Heart right ventricle (tissue), 16 donors: Measurements from ENCODE around the gene PI4KA. TPM values are rescaled to one million over a fixed set of nuclear protein-coding genes. Genes with fewer than 3 reads are reported as not detected.

ENCODE experiments used
- ATAC-seq, 8 donors: fragments of 200-7000 bp; cut with Tn5 transposase; one replicate each; pipeline ENCODE4 v1.9.1; 2020; ENCODE audit warnings: mild to moderate bottlenecking in 8 of 8, moderate library complexity in 8 of 8, moderate number of reproducible peaks in 1 of 8
- DNase-seq, 2 donors: peaks; one replicate each; pipeline ENCODE4 v3.0.0-alpha.2; 2020
- H3K27ac ChIP-seq, 10 donors: fragments of 200-600 bp; sonication (generic) in 2 of 10; one replicate each; pipeline versions ENCODE4 v1.5.0 to v1.8.0; 2020 to 2022; ENCODE audit warnings: mild to moderate bottlenecking in 3 of 10
- H3K27me3 ChIP-seq, 7 donors: fragments of 200-600 bp; one replicate each; pipeline ENCODE4 v1.8.0; 2021 to 2022; ENCODE audit warnings: mild to moderate bottlenecking in 2 of 7
- H3K36me3 ChIP-seq, 9 donors: fragments of 200-600 bp; sonication (generic) in 1 of 9; one replicate each; pipeline versions ENCODE4 v1.5.0 to v1.8.0; 2020 to 2022; ENCODE audit warnings: mild to moderate bottlenecking in 2 of 9
- H3K4me1 ChIP-seq, 9 donors: fragments of 200-600 bp; sonication (generic) in 1 of 9; one replicate each; pipeline versions ENCODE4 v1.5.0 to v1.8.0; 2020 to 2022; ENCODE audit warnings: mild to moderate bottlenecking in 4 of 9
- H3K4me3 ChIP-seq, 10 donors: fragments of 200-600 bp; sonication (generic) in 2 of 10; one replicate each; pipeline versions ENCODE4 v1.5.0 to v1.8.0; 2020 to 2022; ENCODE audit warnings: mild to moderate bottlenecking in 7 of 10, moderate library complexity in 2 of 10
- H3K9me3 ChIP-seq, 11 donors: fragments of 200-600 bp in 10 of 11; sonication (generic) in 2 of 11; one replicate each; pipeline versions ENCODE4 v1.5.0 to v1.8.0; 2013 to 2022; ENCODE audit warnings: mild to moderate bottlenecking in 2 of 11, control low read depth in 1 of 11, moderate library complexity in 1 of 11
- CTCF ChIP-seq, 9 donors: fragments of 200-600 bp; sonication (generic) in 2 of 9; IDR thresholded peaks; one replicate each; pipeline versions ENCODE4 v1.5.0 to v1.8.0; 2021 to 2022; ENCODE audit warnings: antibody characterized with exemption in 9 of 9, mild to moderate bottlenecking in 5 of 9, moderate library complexity in 1 of 9
- WGBS, 2 donors: extraction: QIAGEN DNeasy Blood & Tissue Kit; methylation state at CpG; one replicate each; pipeline ENCODE4 v1.1.7; 2013; ENCODE audit warnings: inconsistent platforms in 1 of 2; 5-methylcytosine and 5-hydroxymethylcytosine counted together
- intact Hi-C, 10 donors: fragments of 100-400 bp; cut with DNase I; formaldehyde crosslinking; loops; one replicate each; pipeline versions ENCODE4 v1.11.1 to v1.14.2; 2022
- polyA plus RNA-seq, 2 donors: library from polyadenylated mRNA; stranded (reverse); fragments of 200-250 nt; gene quantifications; one replicate each; pipeline ENCODE4 v1.2.3, GENCODE V29; 2013
- total RNA-seq, 10 donors: library from RNA; stranded (reverse); fragmentation: NEBNext Ultra II Directional in 3 of 10; extraction: Animal tissue kit (Norgen Biotek cat#: 25700) in 3 of 10; gene quantifications; one replicate each; pipeline versions ENCODE4 v1.2.1 to v1.2.4, GENCODE V29; 2021 to 2023
- donor health status: Arrhythmogenic right ventricular cardiomyopathy.
- donor health status: ischemic (EF 13 %, LVEDD 7.1; RV severe dilation, severe dysfunction).
- donor health status: healthy with polysubstance abuse.
- donor health status: DM: no; HTN: yes; CAD: no.
- donor health status: DM: no; HTN: no; CAD: no.
- donor health status: ischemic (EF 25% LVEDD 6.9; RV normal size, moderate dysfunction).
- donor health status: ischemic (EF 25% LVEDD 5.7; RV mildly dilated, moderate dysfunction).
- donor health status: healthy.
- donor health status: DM: yes; HTN: yes; CAD: no.
- donor health status: Ischemic cardiomyopathy.
- donor health status: ischemic (EF 35%, LVEDD 5.7; RV mildly dilated, moderate dysfunction).
- donor health status: nonischemic (EF 11% LVEDD 7.7; RV severe dilation, severe dysfunction).
- donor health status: DM: yes; HTN: yes; CAD: no.
- donor health status: PGD.
- donor health status: ischemic (EF 29% LVEDD 5.4; RV normal size, mild dysfunction).
- donor health status: nonischemic (EF 23%, LVEDD 6.1; RV moderate dilation, normal function).

Gene PI4KA
- total and polyA plus RNA-seq, 12 donors: 32.3 to 55.2 (median 39.4) TPM

DNA sequence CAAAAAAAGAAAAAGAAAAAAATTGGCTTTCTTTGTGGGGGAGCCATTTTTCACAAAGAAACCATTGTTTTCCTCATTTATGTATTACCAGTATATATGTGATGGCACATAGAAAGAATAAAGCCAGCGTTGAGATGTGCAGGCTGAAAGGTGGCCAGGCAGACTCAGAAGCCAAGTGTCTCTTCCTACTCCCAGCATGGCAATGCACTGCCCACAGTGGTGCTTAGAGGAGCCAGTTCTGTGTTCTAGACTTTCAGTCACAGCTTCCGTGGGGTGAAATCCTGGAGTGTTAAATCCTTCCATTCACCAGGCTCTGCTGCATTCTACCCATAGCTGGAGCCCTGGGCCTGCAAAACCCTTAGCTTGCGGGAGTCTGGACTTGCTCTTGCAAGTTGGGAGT, 19.1 kb upstream of the PI4KA start:
- H3K4me1 ChIP-seq: no peaks in the 10 kb centered on the region
- no peak for DNase-seq
- ATAC-seq: no peak
- no peak overlapping the region for H3K4me3 ChIP-seq
- WGBS, 2 donors: 90 to 94% methylated on average over 3 of the region's 3 CpGs
- intact Hi-C loops: no loop called here
- peaks cover 0 to 87% (median 22%) of the 10 kb centered on the region in 9 donors for H3K36me3 ChIP-seq
- no peak for TF ChIP-seq CTCF (IDR thresholded peaks at IDR 0.05)
- no peaks in the 10 kb centered on the region for H3K27me3 ChIP-seq
- no peaks in the 10 kb centered on the region for H3K9me3 ChIP-seq
- no peak overlapping the region for H3K27ac ChIP-seq

GRCh38 chr22:20875296-20875695, 16.7 kb upstream of the PI4KA start:
- Histone ChIP-seq H3K4me3 (no peak overlapping the region), H3K27ac (no peak overlapping the region), H3K9me3 (no peaks in the 10 kb centered on the region), H3K27me3 (no peaks in the 10 kb centered on the region), H3K4me1 (no peaks in the 10 kb centered on the region), H3K36me3 (peaks cover 0 to 86% (median 23%) of the 10 kb centered on the region in 9 donors)
- TF ChIP-seq CTCF (IDR thresholded peaks at IDR 0.05): no peak
- intact Hi-C loops: no loop called here
- WGBS, 2 donors: 84 to 89% methylated on average over 1 of the region's 1 CpG
- DNase-seq (no peak), ATAC-seq (no peak)

GRCh38 chr22:20873214-20873613, 14.6 kb upstream of the PI4KA start:
- no peak overlapping the region for H3K27ac ChIP-seq
- no peaks in the 10 kb centered on the region for H3K27me3 ChIP-seq
- no peak for TF ChIP-seq CTCF (IDR thresholded peaks at IDR 0.05)
- intact Hi-C loops: no loop called here
- no peak overlapping the region for H3K4me3 ChIP-seq
- DNase-seq: no peak
- no peaks in the 10 kb centered on the region for H3K9me3 ChIP-seq
- no peak for ATAC-seq
- peaks cover 0 to 89% (median 23%) of the 10 kb centered on the region in 9 donors for H3K36me3 ChIP-seq
- peaks cover 0 to 9% (median 6%) of the 10 kb centered on the region in 9 donors for H3K4me1 ChIP-seq
- WGBS, 2 donors: 95 to 96% methylated on average over 3 of the region's 3 CpGs

GRCh38 chr22:20869234-20869633, 10.6 kb upstream of the PI4KA start:
- intact Hi-C loops: loop anchor here in 2 of 10 donors (10.0 kb wide), 1 partner anchor 46 kb away; the partner anchor contains the start of gene CRKL (in 2 of the 2)
- Histone ChIP-seq H3K9me3 (no peaks in the 10 kb centered on the region), H3K4me3 (no peak overlapping the region), H3K27me3 (no peaks in the 10 kb centered on the region), H3K4me1 (peaks cover 21 to 44% (median 35%) of the 10 kb centered on the region in 9 donors), H3K27ac (peak overlapping the region in 3 of 10 donors; percentile 11 to 94 (median 76)), H3K36me3 (peaks cover 0 to 57% (median 23%) of the 10 kb centered on the region in 9 donors)
- TF ChIP-seq CTCF (IDR thresholded peaks at IDR 0.05): no peak
- DNase-seq: no peak
- no peak for ATAC-seq
- WGBS, 2 donors: 95 to 97% methylated on average over 2 of the region's 2 CpGs
